Calu3 (cell line): ENCODE results near the gene RPL22L1. TPM values are rescaled to one million over a fixed set of nuclear protein-coding genes. Genes with fewer than 3 reads are reported as not detected.
"Not testable (repeated sequence)": the region's sequence is repeated elsewhere in the genome, so short reads cannot be mapped to it uniquely, and the experiment has no call there.

Source experiments
- BruUV-seq: library from RNA; stranded (reverse); fragments of 400-500 nt; replicated peaks from 2 replicates; lab custom pipeline; 2021; lab: Mats Ljungman, UMichigan
- CTCF ChIA-PET: fragments of 300-600 bp; sonication (Branson Sonifier 250); formaldehyde crosslinking; loops from one replicate; lab custom pipeline; 2022; ENCODE audit warnings: antibody characterized with exemption; lab: Charles Lee
- DNase-seq: peaks from one replicate; pipeline ENCODE4 v3.0.0; 2022
- H3K27ac Mint-ChIP-seq: one replicate; pipeline ENCODE4 v1.8.0; 2022; ENCODE audit warnings: mixed read lengths; ENCODE audit not compliant: unreplicated experiment
- H3K27me3 Mint-ChIP-seq: one replicate; pipeline ENCODE4 v1.8.0; 2022; ENCODE audit warnings: mixed read lengths; ENCODE audit not compliant: unreplicated experiment
- H3K36me3 Mint-ChIP-seq: one replicate; pipeline ENCODE4 v1.8.0; 2022; ENCODE audit warnings: mild to moderate bottlenecking, moderate library complexity, mixed read lengths; ENCODE audit not compliant: insufficient read depth, unreplicated experiment
- H3K4me1 Mint-ChIP-seq: one replicate; pipeline ENCODE4 v1.8.0; 2022; ENCODE audit warnings: mild to moderate bottlenecking, low read depth, mixed read lengths; ENCODE audit not compliant: unreplicated experiment
- H3K4me3 Mint-ChIP-seq: one replicate; pipeline ENCODE4 v1.8.0; 2022; ENCODE audit warnings: mild to moderate bottlenecking, low read depth, moderate library complexity, mixed read lengths; ENCODE audit not compliant: unreplicated experiment
- H3K9me3 Mint-ChIP-seq: one replicate; pipeline ENCODE4 v1.8.0; 2022; ENCODE audit warnings: low read depth, mixed read lengths; ENCODE audit not compliant: unreplicated experiment
- CTCF ChIP-seq: fragments of 200-600 bp; IDR thresholded peaks from one replicate; pipeline ENCODE4 v1.8.0; 2022; ENCODE audit warnings: antibody characterized with exemption; ENCODE audit not compliant: unreplicated experiment
- intact Hi-C: fragments of 100-400 bp; cut with micrococcal nuclease; formaldehyde crosslinking; loops from one replicate; pipeline ENCODE4 v1.10.0; 2022; ENCODE audit not compliant: unreplicated experiment
- total RNA-seq: library from RNA; stranded (reverse); gene quantifications from 2 replicates; pipeline ENCODE4 v1.2.3, GENCODE V29; 2022

Gene RPL22L1
- total RNA-seq, 1 experiment from 2014 or later = 88.7 TPM

DNA sequence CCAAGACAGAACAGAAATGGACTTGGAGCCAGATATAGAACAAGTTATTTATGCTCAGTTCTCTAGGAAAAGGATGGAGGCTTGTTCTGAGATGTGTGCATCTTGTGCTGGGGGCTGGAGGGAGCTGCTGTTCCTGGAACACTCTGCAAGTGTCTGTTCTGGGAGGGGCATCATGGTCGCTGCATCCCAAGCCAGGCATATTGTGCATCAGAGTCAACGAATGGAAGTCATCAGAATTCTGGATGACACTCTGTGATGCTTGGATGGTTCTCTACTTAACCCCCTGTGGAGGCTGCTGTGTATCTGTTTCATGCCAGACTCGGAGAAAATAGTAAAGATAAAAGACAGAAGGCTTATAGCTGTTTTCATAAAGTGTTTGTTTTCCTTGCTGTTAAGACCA is 34.7 kb downstream of the RPL22L1 start:
- TF ChIP-seq CTCF = no peak
- peaks cover 47% of the 10 kb centered on the region for H3K27me3 Mint-ChIP-seq
- no peaks in the 10 kb centered on the region for H3K36me3 Mint-ChIP-seq

DNA sequence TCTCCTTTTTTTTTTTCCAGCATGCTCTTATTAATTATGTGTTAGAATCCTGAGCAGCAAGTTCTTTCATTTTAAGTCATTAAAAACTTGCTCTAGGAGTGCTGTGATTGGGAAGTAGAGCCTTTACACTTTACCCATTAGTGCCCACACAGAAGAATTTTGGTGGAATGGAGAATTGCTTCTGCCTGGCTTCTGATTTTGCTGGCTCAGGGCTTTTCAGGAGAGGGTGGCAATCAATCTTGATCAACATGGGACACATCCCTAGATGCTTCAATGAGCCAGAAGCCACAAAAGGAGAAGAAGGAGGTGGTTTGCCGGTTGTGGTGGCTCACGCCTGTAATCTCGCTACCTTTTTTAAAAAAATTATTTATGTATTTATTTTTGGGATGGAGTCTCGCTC is 39.4 kb downstream of the RPL22L1 start:
- DNase-seq = no peak
- no TSS peak for BruUV-seq
- H3K4me1 Mint-ChIP-seq = no peaks in the 10 kb centered on the region
- H3K4me3 Mint-ChIP-seq = no peak overlapping the region
- H3K27ac Mint-ChIP-seq = no peak overlapping the region
- CTCF ChIA-PET = no interaction called here
- H3K36me3 Mint-ChIP-seq = no peaks in the 10 kb centered on the region
- no peaks in the 10 kb centered on the region for H3K9me3 Mint-ChIP-seq
- peaks cover 73% of the 10 kb centered on the region for H3K27me3 Mint-ChIP-seq
- intact Hi-C loops = no loop called here
- no peak for TF ChIP-seq CTCF

More for the DNA sequence above, 34.7 kb downstream of the RPL22L1 start:
- CTCF ChIA-PET = interaction anchor here (0.7 to 1.4 kb wide), 4 partner anchors 13 to 142 kb away, joined by 3 to 5 read pairs (median 3); no protein-coding TSS in a partner anchor
- DNase-seq = no peak
- no peak overlapping the region for H3K4me3 Mint-ChIP-seq
- intact Hi-C loops = no loop called here
- no peaks in the 10 kb centered on the region for H3K9me3 Mint-ChIP-seq
- no peaks in the 10 kb centered on the region for H3K4me1 Mint-ChIP-seq
- no TSS peak for BruUV-seq
- H3K27ac Mint-ChIP-seq = no peak overlapping the region

DNA sequence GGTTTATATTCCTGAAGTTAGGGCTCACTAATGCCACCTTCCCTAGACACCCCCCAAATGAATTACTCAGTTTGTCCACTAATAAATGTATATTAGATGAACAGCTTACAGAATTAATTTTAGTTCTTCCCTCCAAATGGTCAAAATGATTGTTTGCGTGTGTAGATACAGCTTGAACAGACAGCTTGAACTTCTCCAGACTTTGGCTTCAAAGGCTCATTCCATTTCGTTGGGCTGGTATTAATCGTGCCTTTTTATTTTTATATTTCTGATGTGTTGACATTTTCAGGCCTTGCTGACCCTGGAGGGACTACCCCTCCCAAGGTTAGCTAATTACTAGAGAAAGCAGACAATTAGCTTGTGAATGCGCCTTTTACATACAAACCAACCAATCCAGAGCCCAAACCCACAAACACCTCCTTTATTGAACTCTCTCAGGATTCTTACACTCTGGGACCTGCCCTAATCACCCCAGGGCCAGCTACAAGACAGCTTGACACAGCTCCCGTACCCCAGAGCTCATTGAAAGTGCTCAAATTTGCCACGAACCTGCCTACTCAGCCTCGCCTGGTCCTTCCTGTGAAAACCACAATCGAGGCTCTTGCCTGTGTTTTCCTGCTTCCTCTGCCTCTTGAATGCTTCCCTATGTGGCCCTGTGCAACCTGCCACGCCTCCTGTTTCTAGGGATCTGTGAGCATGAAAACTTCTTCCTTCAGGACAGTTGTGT is 40.3 kb downstream of the RPL22L1 start:
- CTCF ChIA-PET = interaction anchor here (1.2 kb wide), 1 partner anchor 19 kb away, joined by 4 read pairs; no protein-coding TSS in a partner anchor
- H3K4me1 Mint-ChIP-seq = no peaks in the 10 kb centered on the region
- no peak overlapping the region for H3K4me3 Mint-ChIP-seq
- BruUV-seq = no TSS peak
- H3K36me3 Mint-ChIP-seq = no peaks in the 10 kb centered on the region
- TF ChIP-seq CTCF = no peak
- DNase-seq = no peak
- H3K9me3 Mint-ChIP-seq = no peaks in the 10 kb centered on the region
- intact Hi-C loops = no loop called here
- peaks cover 65% of the 10 kb centered on the region for H3K27me3 Mint-ChIP-seq
- no peak overlapping the region for H3K27ac Mint-ChIP-seq

- BruUV-seq = no TSS peak
- CTCF ChIA-PET = interaction anchor here (0.8 kb wide), 1 partner anchor 17 kb away, joined by 6 read pairs; no protein-coding TSS in a partner anchor
- no peak for TF ChIP-seq CTCF
- Mint-ChIP-seq H3K36me3 (no peaks in the 10 kb centered on the region), H3K27me3 (peaks cover 64% of the 10 kb centered on the region), H3K9me3 (no peaks in the 10 kb centered on the region), H3K4me3 (no peak overlapping the region), H3K27ac (no peak overlapping the region), H3K4me1 (no peaks in the 10 kb centered on the region)
- DNase-seq = no peak
- intact Hi-C loops = no loop called here
Measured at GRCh38 chr3:170826047-170826446, 43.9 kb downstream of the RPL22L1 start.

- intact Hi-C loops, H3K27ac Mint-ChIP-seq, H3K4me1 Mint-ChIP-seq, H3K4me3 Mint-ChIP-seq, H3K9me3 Mint-ChIP-seq, H3K36me3 Mint-ChIP-seq, DNase-seq, BruUV-seq: not testable (repeated sequence)
- CTCF ChIA-PET = interaction anchor here (0.9 kb wide), 2 partner anchors 12 to 410 kb away, joined by 3 to 5 read pairs; no protein-coding TSS in a partner anchor
- H3K27me3 Mint-ChIP-seq = peaks cover 64% of the 10 kb centered on the region
Measured at GRCh38 chr3:170823562-170823961, 46.4 kb downstream of the RPL22L1 start.

DNA sequence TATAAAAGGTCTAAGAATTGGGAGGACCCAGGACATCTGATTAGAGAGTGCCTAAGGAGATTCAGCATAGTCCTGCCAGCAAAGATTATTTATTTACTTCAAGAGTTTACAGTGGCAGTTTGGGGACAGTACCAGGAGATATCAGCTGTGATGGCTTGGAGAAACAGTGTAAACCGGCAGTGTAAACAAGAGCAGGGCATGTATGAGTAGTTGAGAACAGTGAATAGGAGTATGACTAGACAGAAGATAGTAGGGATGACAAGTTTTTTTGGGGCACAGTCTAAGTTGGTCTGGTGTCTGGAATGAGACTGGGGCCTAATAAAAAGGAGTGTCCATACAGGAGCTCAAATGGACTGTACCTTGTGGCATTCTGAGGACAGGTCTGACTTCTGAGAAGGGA is 51.7 kb downstream of the RPL22L1 start:
- H3K9me3 Mint-ChIP-seq, H3K4me3 Mint-ChIP-seq, intact Hi-C loops, H3K36me3 Mint-ChIP-seq, BruUV-seq, DNase-seq, CTCF ChIA-PET, H3K4me1 Mint-ChIP-seq, H3K27ac Mint-ChIP-seq: not testable (repeated sequence)
- peaks cover 45% of the 10 kb centered on the region for H3K27me3 Mint-ChIP-seq

DNA sequence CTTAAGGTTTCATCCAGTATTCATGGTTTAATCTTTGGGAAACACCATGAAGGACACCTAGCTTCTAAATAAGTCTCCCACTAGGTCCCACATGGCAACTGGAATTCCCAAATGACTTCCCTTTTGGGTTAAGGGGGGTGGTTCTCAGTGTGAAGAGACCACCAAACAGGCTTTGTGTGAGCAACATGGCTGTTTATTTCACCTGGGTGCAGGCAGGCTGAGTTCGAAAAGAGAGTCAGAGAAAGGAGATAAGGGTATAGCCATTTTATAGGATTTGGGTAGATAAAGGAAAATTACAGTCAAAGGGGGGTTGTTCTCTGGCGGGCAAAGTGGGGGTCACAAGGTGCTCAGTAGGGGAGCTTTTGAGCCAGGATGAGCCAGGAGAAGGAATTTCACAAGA is 52.5 kb downstream of the RPL22L1 start:
- intact Hi-C loops, H3K4me1 Mint-ChIP-seq, H3K4me3 Mint-ChIP-seq, BruUV-seq, H3K27ac Mint-ChIP-seq, H3K36me3 Mint-ChIP-seq, CTCF ChIA-PET, H3K9me3 Mint-ChIP-seq, DNase-seq: not testable (repeated sequence)
- peaks cover 37% of the 10 kb centered on the region for H3K27me3 Mint-ChIP-seq
